ENCODE results near the gene MAPK8IP3. TPM values are rescaled to one million over a fixed set of nuclear protein-coding genes. Genes with fewer than 3 reads are reported as not detected.

The MAPK8IP3 gene
- total and polyA plus RNA-seq, 2 donors (not counting 1 experiment from before 2014, with no cell fraction given) = 249 to 340 TPM

DNA sequence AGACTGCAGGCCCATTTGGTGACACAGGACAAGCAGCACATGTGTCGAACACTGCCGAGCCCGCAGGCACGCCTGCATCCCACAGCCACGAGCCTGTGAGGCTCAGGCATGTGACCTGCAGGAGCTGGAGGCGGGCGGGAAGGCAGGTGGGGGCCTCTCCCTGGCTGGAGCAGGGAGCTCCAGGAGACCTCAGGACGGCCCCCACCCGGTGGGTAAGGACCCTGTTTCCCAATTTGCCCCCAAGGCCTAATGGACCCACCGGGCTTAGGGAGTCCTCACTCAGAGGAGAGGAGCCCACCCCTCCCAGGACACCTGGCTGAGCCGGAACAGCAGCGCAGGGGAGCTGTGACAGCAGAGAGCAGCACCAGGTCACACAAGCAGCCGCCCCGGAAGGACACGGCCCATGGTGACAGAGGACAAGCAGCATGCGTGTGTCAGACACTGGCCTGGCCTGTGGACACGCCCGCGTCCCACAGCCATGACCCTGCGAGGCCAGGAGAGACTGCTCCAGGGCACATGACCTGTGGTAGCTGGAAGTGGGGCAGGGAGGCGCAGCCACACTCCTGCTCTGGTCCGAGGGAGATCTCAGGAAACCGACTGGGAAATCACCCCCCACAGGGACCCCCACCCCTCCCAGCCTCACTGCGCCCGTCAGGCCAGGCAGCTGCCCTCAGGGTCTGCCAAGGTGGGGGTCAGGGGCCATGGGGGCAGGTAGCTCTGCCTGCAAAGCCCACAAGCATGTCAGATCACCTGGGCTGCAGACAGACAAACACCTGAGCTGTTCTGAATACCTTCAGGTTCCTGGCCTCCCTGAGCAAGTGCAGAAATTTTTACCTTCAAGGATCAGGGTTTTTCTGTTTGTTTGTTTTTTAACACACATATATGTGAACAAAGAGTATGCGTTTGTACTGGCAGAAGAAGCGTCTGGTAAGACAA lies 74.0 kb downstream of the MAPK8IP3 start:
- Histone ChIP-seq H2AFZ (ENCODE audit: insufficient read depth, low read depth, low read length, poor library complexity, severe bottlenecking) (no peak overlapping the region), H3K27ac (ENCODE audit: low read length in 2 of 2) (no peak overlapping the region), H3K79me2 (ENCODE audit: control insufficient read depth, insufficient read depth, low read length) (peaks cover 50% of the 10 kb centered on the region), H3K4me2 (replicated peaks; ENCODE audit: low read depth, low read length, poor library complexity, severe bottlenecking) (no peak overlapping the region), H4K20me1 (ENCODE audit: control insufficient read depth, insufficient read depth, low read length, poor library complexity, severe bottlenecking) (peaks cover 76% of the 10 kb centered on the region), H3K4me3 (ENCODE audit: control extremely low read depth in 1 of 5, extremely low read depth in 1 of 5, insufficient read depth in 1 of 5, low read depth in 2 of 5, low read length in 4 of 5) (no peak overlapping the region), H3K36me3 (replicated peaks in 1 of 2; ENCODE audit: control extremely low read depth in 1 of 2, control insufficient read depth in 1 of 2, extremely low read depth in 1 of 2, insufficient read depth in 2 of 2, low read length in 1 of 2) (peaks cover 0 to 29% of the 10 kb centered on the region in 2 experiments), H3K9me3 (ENCODE audit: control extremely low read depth in 1 of 3, control insufficient read depth in 2 of 3, insufficient read depth in 1 of 3, low read length in 2 of 3) (no peaks in the 10 kb centered on the region), H3K4me1 (ENCODE audit: control insufficient read depth in 2 of 2, insufficient read depth in 2 of 2, low read length in 2 of 2) (peaks cover 10 to 35% of the 10 kb centered on the region in 2 donors), H3K9ac (ENCODE audit: low read length) (no peak overlapping the region), H3K27me3 (replicated peaks in 1 of 4; ENCODE audit: control extremely low read depth in 1 of 4, control insufficient read depth in 3 of 4, insufficient read depth in 4 of 4, low read length in 3 of 4) (no peaks in the 10 kb centered on the region)
- 97% methylated on average over 27 of the region's 27 CpGs for WGBS (ENCODE audit: insufficient coverage)
- ATAC-seq (ENCODE audit: low read depth) = no peak
- H3K9me3 Mint-ChIP-seq (ENCODE audit: insufficient read depth) = no peaks in the 10 kb centered on the region
- DNase-seq = no peak
- H3K27me3 Mint-ChIP-seq = no peaks in the 10 kb centered on the region
- intact Hi-C loops (cut with micrococcal nuclease) = no loop called here
- POLR2A ChIA-PET = interaction anchor here (0.6 to 0.7 kb wide), 2 partner anchors 40 to 1343 kb away, joined by 4 to 8 read pairs; no protein-coding TSS in a partner anchor
- no peak overlapping the region for H3K27ac Mint-ChIP-seq
- TF ChIP-seq, protein P1, sequence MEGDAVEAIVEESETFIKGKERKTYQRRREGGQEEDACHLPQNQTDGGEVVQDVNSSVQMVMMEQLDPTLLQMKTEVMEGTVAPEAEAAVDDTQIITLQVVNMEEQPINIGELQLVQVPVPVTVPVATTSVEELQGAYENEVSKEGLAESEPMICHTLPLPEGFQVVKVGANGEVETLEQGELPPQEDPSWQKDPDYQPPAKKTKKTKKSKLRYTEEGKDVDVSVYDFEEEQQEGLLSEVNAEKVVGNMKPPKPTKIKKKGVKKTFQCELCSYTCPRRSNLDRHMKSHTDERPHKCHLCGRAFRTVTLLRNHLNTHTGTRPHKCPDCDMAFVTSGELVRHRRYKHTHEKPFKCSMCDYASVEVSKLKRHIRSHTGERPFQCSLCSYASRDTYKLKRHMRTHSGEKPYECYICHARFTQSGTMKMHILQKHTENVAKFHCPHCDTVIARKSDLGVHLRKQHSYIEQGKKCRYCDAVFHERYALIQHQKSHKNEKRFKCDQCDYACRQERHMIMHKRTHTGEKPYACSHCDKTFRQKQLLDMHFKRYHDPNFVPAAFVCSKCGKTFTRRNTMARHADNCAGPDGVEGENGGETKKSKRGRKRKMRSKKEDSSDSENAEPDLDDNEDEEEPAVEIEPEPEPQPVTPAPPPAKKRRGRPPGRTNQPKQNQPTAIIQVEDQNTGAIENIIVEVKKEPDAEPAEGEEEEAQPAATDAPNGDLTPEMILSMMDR (IDR thresholded peaks at IDR 0.05) = no peak
- no peak for TF ChIP-seq EZH2 (IDR thresholded peaks at IDR 0.05; ENCODE audit: borderline replicate concordance, insufficient read depth, low read depth, low read length, poor library complexity, severe bottlenecking)
- CTCF ChIA-PET = interaction anchor here (1.3 to 1.6 kb wide), 2 partner anchors 8 to 69 kb away, joined by 3 to 4 read pairs; partner anchors contain the start of genes EME2 and MRPS34
- H3K4me1 Mint-ChIP-seq = peaks cover 25% of the 10 kb centered on the region
- H3K4me3 Mint-ChIP-seq = peak overlapping the region; percentile 88

DNA sequence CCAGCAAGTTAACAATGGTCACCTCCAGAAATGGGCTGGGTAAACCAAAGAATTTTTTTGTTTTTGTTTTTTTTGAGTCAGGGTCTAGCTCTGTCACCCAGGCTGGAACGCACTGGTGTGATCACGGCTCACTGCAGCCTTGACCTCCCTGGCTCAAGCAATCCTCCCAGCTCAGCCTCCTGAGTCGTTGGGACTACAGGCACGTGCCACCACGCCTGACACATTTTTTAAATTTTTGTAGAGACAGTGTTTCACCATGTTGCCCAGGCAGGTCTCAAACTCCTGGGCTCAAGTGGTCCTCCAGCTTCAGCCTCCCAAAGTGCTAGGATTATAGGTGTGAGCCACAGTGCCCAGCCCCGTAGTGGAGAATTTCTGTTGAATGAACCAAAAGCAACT lies 74.7 kb downstream of the MAPK8IP3 start:
- ChIA-PET CTCF (interaction anchor here (1.6 kb wide), 1 partner anchor 8 kb away, joined by 4 read pairs; the partner anchor contains the start of genes EME2 and MRPS34), POLR2A (interaction anchor here (0.6 to 0.7 kb wide), 2 partner anchors 41 to 1344 kb away, joined by 4 to 8 read pairs; no protein-coding TSS in a partner anchor)
- TF ChIP-seq, protein P1 (IDR thresholded peaks at IDR 0.05) = no peak
- no peak for TF ChIP-seq EZH2 (IDR thresholded peaks at IDR 0.05; ENCODE audit: borderline replicate concordance, insufficient read depth, low read depth, low read length, poor library complexity, severe bottlenecking)
- Histone ChIP-seq H4K20me1 (ENCODE audit: control insufficient read depth, insufficient read depth, low read length, poor library complexity, severe bottlenecking) (peaks cover 76% of the 10 kb centered on the region), H3K9me3 (ENCODE audit: control extremely low read depth in 1 of 3, control insufficient read depth in 2 of 3, insufficient read depth in 1 of 3, low read length in 2 of 3) (no peaks in the 10 kb centered on the region), H3K27ac (ENCODE audit: low read length in 2 of 2) (no peak overlapping the region), H3K79me2 (ENCODE audit: control insufficient read depth, insufficient read depth, low read length) (peaks cover 50% of the 10 kb centered on the region), H3K36me3 (replicated peaks in 1 of 2; ENCODE audit: control extremely low read depth in 1 of 2, control insufficient read depth in 1 of 2, extremely low read depth in 1 of 2, insufficient read depth in 2 of 2, low read length in 1 of 2) (peaks cover 0 to 26% of the 10 kb centered on the region in 2 experiments), H3K27me3 (replicated peaks in 1 of 4; ENCODE audit: control extremely low read depth in 1 of 4, control insufficient read depth in 3 of 4, insufficient read depth in 4 of 4, low read length in 3 of 4) (no peaks in the 10 kb centered on the region), H2AFZ (ENCODE audit: insufficient read depth, low read depth, low read length, poor library complexity, severe bottlenecking) (no peak overlapping the region), H3K4me2 (replicated peaks; ENCODE audit: low read depth, low read length, poor library complexity, severe bottlenecking) (peak overlapping the region; percentile 94), H3K9ac (ENCODE audit: low read length) (no peak overlapping the region), H3K4me3 (ENCODE audit: control extremely low read depth in 1 of 5, extremely low read depth in 1 of 5, insufficient read depth in 1 of 5, low read depth in 2 of 5, low read length in 4 of 5) (no peak overlapping the region), H3K4me1 (ENCODE audit: control insufficient read depth in 2 of 2, insufficient read depth in 2 of 2, low read length in 2 of 2) (peaks cover 10 to 35% of the 10 kb centered on the region in 2 donors)
- peak overlapping the region; percentile 88 for H3K4me3 Mint-ChIP-seq
- no peaks in the 10 kb centered on the region for H3K27me3 Mint-ChIP-seq
- ATAC-seq (ENCODE audit: low read depth) (no peak), DNase-seq (no peak)
- 100% methylated on average over 3 of the region's 6 CpGs for WGBS (ENCODE audit: insufficient coverage)
- peaks cover 24% of the 10 kb centered on the region for H3K4me1 Mint-ChIP-seq
- H3K27ac Mint-ChIP-seq = no peak overlapping the region
- intact Hi-C loops (cut with micrococcal nuclease) = no loop called here
- H3K9me3 Mint-ChIP-seq (ENCODE audit: insufficient read depth) = no peaks in the 10 kb centered on the region
